ENCODE data around the gene FZR1.

DNA sequence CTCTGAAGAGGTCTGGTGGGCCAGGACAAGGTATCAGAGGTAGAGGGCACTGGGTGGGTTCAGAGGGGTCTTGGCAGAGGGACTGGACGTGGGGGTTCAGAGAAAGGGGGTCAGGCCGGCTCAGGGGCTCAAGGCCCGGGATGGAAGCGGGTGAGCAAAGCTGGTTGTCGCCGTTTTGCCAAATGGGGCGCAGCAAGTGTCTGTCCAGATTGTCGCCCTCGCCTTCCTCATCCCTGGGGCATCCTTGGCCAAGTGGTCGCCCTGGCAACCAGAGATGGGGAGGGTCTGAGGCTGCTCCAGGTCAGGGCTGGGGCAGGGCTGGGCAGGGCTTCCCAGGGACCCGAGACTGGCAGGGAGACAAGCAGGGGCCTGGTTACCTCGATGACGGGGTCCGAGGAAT, 12.5 kb upstream of the FZR1 start:
- TF ChIP-seq, protein P1, sequence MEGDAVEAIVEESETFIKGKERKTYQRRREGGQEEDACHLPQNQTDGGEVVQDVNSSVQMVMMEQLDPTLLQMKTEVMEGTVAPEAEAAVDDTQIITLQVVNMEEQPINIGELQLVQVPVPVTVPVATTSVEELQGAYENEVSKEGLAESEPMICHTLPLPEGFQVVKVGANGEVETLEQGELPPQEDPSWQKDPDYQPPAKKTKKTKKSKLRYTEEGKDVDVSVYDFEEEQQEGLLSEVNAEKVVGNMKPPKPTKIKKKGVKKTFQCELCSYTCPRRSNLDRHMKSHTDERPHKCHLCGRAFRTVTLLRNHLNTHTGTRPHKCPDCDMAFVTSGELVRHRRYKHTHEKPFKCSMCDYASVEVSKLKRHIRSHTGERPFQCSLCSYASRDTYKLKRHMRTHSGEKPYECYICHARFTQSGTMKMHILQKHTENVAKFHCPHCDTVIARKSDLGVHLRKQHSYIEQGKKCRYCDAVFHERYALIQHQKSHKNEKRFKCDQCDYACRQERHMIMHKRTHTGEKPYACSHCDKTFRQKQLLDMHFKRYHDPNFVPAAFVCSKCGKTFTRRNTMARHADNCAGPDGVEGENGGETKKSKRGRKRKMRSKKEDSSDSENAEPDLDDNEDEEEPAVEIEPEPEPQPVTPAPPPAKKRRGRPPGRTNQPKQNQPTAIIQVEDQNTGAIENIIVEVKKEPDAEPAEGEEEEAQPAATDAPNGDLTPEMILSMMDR (IDR thresholded peaks at IDR 0.05): no peak
- TF ChIP-seq POLR2A (IDR thresholded peaks at IDR 0.05): no peak

Data from testis (tissue), 2 donors.